Vagina (tissue), 2 donors: ENCODE measurements around the gene PTP4A1.

Experiments
- POLR2A ChIP-seq, 2 donors: fragments of 450-650 bp; IDR thresholded peaks; one replicate each; pipeline ENCODE4 v1.6.1; 2017; ENCODE audit warnings: antibody characterized with exemption in 2 of 2, mild to moderate bottlenecking in 2 of 2, moderate library complexity in 2 of 2
- POLR2AphosphoS5 ChIP-seq, 2 donors: sonication (generic); formaldehyde crosslinking; IDR thresholded peaks; one replicate each; pipeline ENCODE4 v1.9.0; 2017; ENCODE audit warnings: antibody characterized with exemption in 2 of 2, mild to moderate bottlenecking in 2 of 2, low read depth in 1 of 2; ENCODE audit not compliant: insufficient read depth in 1 of 2
- TF ChIP-seq, protein P1 (sequence below), 3 experiments: fragments of 450-650 bp in 2 of 3; fragments of 200-600 bp in 1 of 3; sonication (generic) in 1 of 3; IDR thresholded peaks; one replicate each; pipeline ENCODE4 v1.5.1; 2017 to 2019; ENCODE audit warnings: antibody characterized with exemption in 3 of 3, mild to moderate bottlenecking in 2 of 3, moderate library complexity in 2 of 3

DNA sequence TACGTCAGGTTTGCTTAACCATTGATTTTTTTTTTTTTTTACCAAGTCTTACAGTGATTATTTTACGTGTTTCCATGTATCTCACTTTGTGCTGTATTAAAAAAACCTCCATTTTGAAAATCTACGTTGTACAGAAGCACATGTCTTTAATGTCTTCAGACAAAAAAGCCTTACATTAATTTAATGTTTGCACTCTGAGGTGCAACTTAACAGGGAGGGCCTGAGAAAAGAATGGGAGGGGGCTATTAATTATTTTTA, 8.4 kb downstream of the PTP4A1 start:
- TF ChIP-seq, protein P1, sequence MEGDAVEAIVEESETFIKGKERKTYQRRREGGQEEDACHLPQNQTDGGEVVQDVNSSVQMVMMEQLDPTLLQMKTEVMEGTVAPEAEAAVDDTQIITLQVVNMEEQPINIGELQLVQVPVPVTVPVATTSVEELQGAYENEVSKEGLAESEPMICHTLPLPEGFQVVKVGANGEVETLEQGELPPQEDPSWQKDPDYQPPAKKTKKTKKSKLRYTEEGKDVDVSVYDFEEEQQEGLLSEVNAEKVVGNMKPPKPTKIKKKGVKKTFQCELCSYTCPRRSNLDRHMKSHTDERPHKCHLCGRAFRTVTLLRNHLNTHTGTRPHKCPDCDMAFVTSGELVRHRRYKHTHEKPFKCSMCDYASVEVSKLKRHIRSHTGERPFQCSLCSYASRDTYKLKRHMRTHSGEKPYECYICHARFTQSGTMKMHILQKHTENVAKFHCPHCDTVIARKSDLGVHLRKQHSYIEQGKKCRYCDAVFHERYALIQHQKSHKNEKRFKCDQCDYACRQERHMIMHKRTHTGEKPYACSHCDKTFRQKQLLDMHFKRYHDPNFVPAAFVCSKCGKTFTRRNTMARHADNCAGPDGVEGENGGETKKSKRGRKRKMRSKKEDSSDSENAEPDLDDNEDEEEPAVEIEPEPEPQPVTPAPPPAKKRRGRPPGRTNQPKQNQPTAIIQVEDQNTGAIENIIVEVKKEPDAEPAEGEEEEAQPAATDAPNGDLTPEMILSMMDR (IDR thresholded peaks at IDR 0.05), result no peak
- no peak for TF ChIP-seq POLR2AphosphoS5 (IDR thresholded peaks at IDR 0.05; ENCODE audit: insufficient read depth in 1 of 2, low read depth in 1 of 2)
- TF ChIP-seq POLR2A (IDR thresholded peaks at IDR 0.05), result no peak
